NT2/D1 (cell line): ENCODE measurements around the gene PARD3.
"Not testable (repeated sequence)": the region's sequence is repeated elsewhere in the genome, so short reads cannot be mapped to it uniquely, and the experiment has no call there.

ENCODE experiments used
- YY1 ChIP-seq: IDR thresholded peaks from 2 replicates; pipeline ENCODE4 v1.6.1; 2011; ENCODE audit not compliant: insufficient read length, insufficient read depth
- ZNF274 ChIP-seq: IDR thresholded peaks from 2 replicates; pipeline ENCODE4 v1.6.1; 2011; ENCODE audit warnings: mild to moderate bottlenecking, low read depth, low read length

DNA sequence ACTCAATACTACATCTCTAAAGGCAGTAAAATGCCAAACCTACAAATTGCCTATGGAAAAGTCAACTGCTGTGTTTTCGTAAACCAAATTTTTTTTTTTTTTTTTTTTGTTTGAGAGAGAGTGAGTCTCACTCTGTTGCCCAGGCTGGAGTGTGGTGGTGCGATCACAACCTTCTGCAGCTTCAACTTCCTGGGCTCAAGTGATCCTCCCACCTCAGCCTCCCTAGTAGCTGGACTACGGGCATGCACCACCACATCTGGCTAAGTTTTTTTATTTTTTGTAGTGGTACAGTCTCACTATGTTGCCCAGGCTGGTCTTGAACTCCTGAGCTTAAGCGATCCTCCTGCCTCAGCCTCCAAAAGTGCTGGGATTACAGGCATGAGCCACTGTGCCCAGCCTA, 74.0 kb downstream of the PARD3 start:
- not testable (repeated sequence) for TF ChIP-seq YY1, ZNF274
